Right lobe of liver (tissue), 6 donors: ENCODE measurements around the gene GPR161. TPM values are rescaled to one million over a fixed set of nuclear protein-coding genes. Genes with fewer than 3 reads are reported as not detected.
A peak's percentile ranks its signal among the peaks of the same experiment; 100 is the strongest.

Source experiments
- ATAC-seq, 4 donors: fragments of 200-7000 bp; cut with Tn5 transposase; one replicate each; pipeline ENCODE4 v1.9.1; 2020; ENCODE audit warnings: mild to moderate bottlenecking in 4 of 4, moderate library complexity in 4 of 4
- DNase-seq, 3 donors: peaks; one replicate each; pipeline ENCODE4 v3.0.0-alpha.2; 2020
- H3K27ac ChIP-seq, 3 donors: fragments of 200-600 bp; one replicate each; pipeline ENCODE4 v1.8.0; 2022
- H3K27me3 ChIP-seq, 2 donors: fragments of 200-600 bp; one replicate each; pipeline ENCODE4 v1.8.0; 2022
- H3K36me3 ChIP-seq, 4 donors: fragments of 200-600 bp; sonication (generic) in 1 of 4; one replicate each; pipeline versions ENCODE4 v1.5.1 to v1.8.0; 2017 to 2022; ENCODE audit warnings: control low read depth in 1 of 4
- H3K4me1 ChIP-seq, 4 donors: fragments of 200-600 bp; sonication (generic) in 1 of 4; one replicate each; pipeline versions ENCODE4 v1.5.1 to v1.8.0; 2017 to 2022; ENCODE audit warnings: control low read depth in 1 of 4
- H3K4me3 ChIP-seq, 3 donors: fragments of 200-600 bp; one replicate each; pipeline ENCODE4 v1.8.0; 2022
- H3K9me3 ChIP-seq, 4 donors: fragments of 200-600 bp; sonication (generic) in 1 of 4; one replicate each; pipeline versions ENCODE4 v1.5.1 to v1.8.0; 2017 to 2022; ENCODE audit warnings: control low read depth in 1 of 4
- POLR2A ChIP-seq: fragments of 450-650 bp; IDR thresholded peaks from one replicate; pipeline ENCODE4 v1.6.1; 2017; ENCODE audit warnings: antibody characterized with exemption, mild to moderate bottlenecking
- WGBS: methylation state at CpG from one replicate; pipeline ENCODE4 v1.1.6; 2018; ENCODE audit warnings: low coverage, low lambda C conversion rate; ENCODE audit not compliant: insufficient coverage; ENCODE audit errors: missing lambda C conversion rate; 5-methylcytosine and 5-hydroxymethylcytosine counted together
- intact Hi-C, 2 donors: fragments of 100-400 bp; cut with DNase I; formaldehyde crosslinking; loops; one replicate each; pipeline versions ENCODE4 v1.11.2 to v1.14.1; 2022
- total RNA-seq, 6 experiments: library from RNA; depleted of rRNA in 2 of 6; stranded (reverse); fragments of >200 nt in 2 of 6; fragmentation: NEBNext Ultra II Directional in 3 of 6; extraction: Animal tissue kit (Norgen Biotek cat#: 25700) in 3 of 6; gene quantifications; one replicate each; pipeline versions ENCODE4 v1.1.0 to v1.2.4, GENCODE V29; 2016 to 2023
- TF ChIP-seq, protein P1 (sequence below), 4 donors: fragments of 200-600 bp in 3 of 4; fragments of 450-650 bp in 1 of 4; IDR thresholded peaks; one replicate each; pipeline versions ENCODE4 v1.5.1 to v1.8.0; 2016 to 2022; ENCODE audit warnings: antibody characterized with exemption in 4 of 4, mild to moderate bottlenecking in 2 of 4
- donor health status: DM: no; HTN: yes; CAD: no.
- donor health status: DM: no; HTN: no; CAD: no.
- donor health status: DM: no; HTN: no; CAD: no.
- donor health status: DM: no; HTN: yes; CAD: no.
- donor health status: DM: no; HTN: yes; CAD: no.

GPR161 gene
- total RNA-seq, 6 experiments from 2014 or later: 0.43 to 1.4 (median 0.48) TPM

DNA sequence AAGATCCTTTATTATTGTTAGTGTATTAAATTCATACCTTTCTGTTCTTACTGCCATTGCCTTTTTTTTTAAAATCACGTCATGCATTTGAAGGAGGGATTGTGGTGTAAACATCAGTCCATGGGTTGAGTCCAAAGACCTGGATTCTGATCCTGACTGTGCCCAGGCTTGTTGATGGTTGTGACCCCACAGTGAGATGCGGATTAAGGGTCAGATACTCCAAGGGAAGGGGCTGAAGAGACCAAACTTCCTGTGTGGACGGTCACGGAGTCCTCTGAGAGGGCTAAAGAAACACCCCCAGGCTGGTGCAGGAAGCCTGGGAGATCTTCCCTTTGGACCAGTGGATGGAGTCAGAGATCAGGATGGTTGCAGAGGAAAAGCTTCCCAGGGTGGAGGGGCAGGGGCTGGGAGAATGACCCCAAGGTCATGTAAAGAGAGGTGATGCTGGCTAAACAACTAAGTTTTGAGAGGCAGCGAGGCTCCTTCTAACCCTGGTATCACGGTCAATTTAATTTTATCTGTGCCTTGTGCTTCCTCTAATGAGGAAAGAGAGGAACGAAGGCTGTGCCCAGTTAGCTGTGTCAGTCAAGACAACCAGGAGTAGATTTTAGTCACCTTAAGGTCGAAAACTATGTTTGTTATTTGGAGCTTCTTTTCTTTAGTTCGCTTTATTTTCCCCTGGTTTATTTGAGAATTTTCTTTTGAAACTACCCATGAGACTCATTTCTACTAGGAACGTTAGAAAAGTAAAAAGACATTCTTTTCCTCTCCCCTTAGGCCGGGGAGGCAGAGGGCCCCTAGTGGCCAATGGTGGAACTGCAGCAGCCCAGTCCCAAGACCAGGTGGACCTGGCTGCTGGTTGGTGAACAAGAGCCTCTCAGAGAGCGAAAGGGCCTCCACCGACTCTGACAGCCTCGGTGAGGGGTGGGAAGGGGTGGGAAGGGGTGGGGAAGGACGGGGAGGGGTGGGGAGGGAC is 8.7 kb upstream of the GPR161 start:
- TF ChIP-seq POLR2A: no peak
- TF ChIP-seq, protein P1, sequence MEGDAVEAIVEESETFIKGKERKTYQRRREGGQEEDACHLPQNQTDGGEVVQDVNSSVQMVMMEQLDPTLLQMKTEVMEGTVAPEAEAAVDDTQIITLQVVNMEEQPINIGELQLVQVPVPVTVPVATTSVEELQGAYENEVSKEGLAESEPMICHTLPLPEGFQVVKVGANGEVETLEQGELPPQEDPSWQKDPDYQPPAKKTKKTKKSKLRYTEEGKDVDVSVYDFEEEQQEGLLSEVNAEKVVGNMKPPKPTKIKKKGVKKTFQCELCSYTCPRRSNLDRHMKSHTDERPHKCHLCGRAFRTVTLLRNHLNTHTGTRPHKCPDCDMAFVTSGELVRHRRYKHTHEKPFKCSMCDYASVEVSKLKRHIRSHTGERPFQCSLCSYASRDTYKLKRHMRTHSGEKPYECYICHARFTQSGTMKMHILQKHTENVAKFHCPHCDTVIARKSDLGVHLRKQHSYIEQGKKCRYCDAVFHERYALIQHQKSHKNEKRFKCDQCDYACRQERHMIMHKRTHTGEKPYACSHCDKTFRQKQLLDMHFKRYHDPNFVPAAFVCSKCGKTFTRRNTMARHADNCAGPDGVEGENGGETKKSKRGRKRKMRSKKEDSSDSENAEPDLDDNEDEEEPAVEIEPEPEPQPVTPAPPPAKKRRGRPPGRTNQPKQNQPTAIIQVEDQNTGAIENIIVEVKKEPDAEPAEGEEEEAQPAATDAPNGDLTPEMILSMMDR (IDR thresholded peaks at IDR 0.05): peak; percentile 86 to 97 (median 90)
- 22% methylated on average over 15 of the region's 15 CpGs for WGBS

DNA sequence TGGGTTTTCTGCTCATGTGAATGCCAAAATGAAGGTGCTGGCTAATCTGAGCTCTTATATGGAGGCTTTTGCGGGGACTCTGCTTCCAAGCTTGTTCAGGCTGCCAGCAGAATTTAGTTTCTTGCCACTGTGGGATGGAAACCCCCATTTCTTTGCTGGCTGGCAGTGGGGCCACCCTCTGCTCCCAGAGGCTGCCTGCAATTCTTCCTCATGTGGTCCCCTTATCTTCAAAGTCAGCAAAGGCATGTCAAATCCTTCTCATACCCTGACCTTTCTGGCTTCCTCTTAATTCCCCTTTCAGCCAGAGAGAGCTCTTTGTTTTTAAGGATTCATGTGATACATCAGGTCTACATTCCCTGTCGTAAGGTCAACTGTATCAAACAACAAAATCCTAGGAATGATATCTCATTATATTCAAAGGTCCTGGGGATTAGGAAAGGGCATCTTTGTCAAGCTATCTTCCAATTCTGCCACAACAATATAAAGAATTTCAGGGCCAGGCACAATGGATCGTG is 5.2 kb upstream of the GPR161 start:
- ATAC-seq (no peak), DNase-seq (no peak)
- Histone ChIP-seq H3K36me3 (no peaks in the 10 kb centered on the region), H3K4me3 (no peak overlapping the region), H3K4me1 (no peaks in the 10 kb centered on the region), H3K27ac (no peak overlapping the region), H3K9me3 (no peaks in the 10 kb centered on the region), H3K27me3 (no peaks in the 10 kb centered on the region)
- TF ChIP-seq, protein P1 (IDR thresholded peaks at IDR 0.05): no peak
- TF ChIP-seq POLR2A: no peak
- intact Hi-C loops: no loop called here
- 84% methylated on average over 2 of the region's 3 CpGs for WGBS

More for the DNA sequence above, 8.7 kb upstream of the GPR161 start:
- Histone ChIP-seq H3K27me3 (no peaks in the 10 kb centered on the region), H3K27ac (no peak overlapping the region), H3K4me3 (no peak overlapping the region), H3K4me1 (no peaks in the 10 kb centered on the region), H3K9me3 (no peaks in the 10 kb centered on the region), H3K36me3 (no peaks in the 10 kb centered on the region)
- DNase-seq: peak; percentile 85 to 87 (median 85)
- peak; percentile 98 to 99 (median 98) for ATAC-seq
- intact Hi-C loops: no loop called here

DNA sequence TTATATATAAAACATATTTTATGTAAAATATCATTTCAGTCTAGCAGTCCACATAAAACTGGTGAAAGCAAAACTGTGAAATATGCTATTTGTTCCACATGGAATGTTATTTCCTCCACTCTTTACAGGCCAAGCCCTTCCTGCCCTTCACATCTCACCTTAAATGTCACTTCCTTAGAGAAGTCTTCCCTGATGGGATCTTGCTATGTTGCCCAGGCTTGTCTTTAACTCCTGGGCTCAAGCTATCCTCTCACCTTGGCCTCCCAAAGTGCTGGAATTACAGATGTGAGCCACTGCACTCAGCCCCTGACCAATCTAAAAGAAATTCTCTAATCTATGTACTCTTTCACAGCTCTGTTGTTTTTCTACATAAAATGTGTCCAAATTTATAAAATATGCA is 2.3 kb upstream of the GPR161 start:
- H3K27me3 ChIP-seq: peaks cover 0 to 10% of the 10 kb centered on the region in 2 donors
- no peak overlapping the region for H3K4me3 ChIP-seq
- H3K27ac ChIP-seq: no peak overlapping the region
- intact Hi-C loops: no loop called here
- H3K36me3 ChIP-seq: no peaks in the 10 kb centered on the region
- TF ChIP-seq POLR2A: no peak
- TF ChIP-seq, protein P1 (IDR thresholded peaks at IDR 0.05): no peak
- peaks cover 0 to 7% (median 3%) of the 10 kb centered on the region in 4 donors for H3K4me1 ChIP-seq
- DNase-seq (no peak), ATAC-seq (no peak)
- H3K9me3 ChIP-seq: no peaks in the 10 kb centered on the region

DNA sequence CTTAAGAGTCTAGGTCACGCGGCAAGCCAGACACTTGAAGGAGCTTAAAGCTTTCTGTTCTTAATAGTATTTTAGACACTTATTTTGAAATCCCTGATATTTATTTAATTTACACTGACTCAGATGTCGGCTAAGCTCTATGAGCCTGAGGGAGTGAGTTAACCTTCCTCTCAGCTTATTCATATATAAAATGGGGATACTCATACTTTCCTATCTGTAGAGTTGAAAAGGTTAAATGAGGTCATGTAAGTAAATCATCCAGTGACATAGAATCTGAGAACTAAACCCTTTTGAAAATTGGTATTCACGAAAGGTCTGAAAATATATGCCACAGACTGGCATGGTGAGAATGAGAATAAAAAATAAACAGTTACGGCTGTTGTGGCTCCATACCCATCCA is 1.4 kb upstream of the GPR161 start:
- 96% methylated on average over 5 of the region's 5 CpGs for WGBS
- intact Hi-C loops: no loop called here
- TF ChIP-seq, protein P1 (IDR thresholded peaks at IDR 0.05): no peak
- TF ChIP-seq POLR2A: no peak
- H3K4me3 ChIP-seq: no peak overlapping the region
- no peak overlapping the region for H3K27ac ChIP-seq
- no peaks in the 10 kb centered on the region for H3K9me3 ChIP-seq
- no peaks in the 10 kb centered on the region for H3K36me3 ChIP-seq
- DNase-seq (no peak), ATAC-seq (no peak)
- peaks cover 0 to 7% (median 3%) of the 10 kb centered on the region in 4 donors for H3K4me1 ChIP-seq
- peaks cover 0 to 14% of the 10 kb centered on the region in 2 donors for H3K27me3 ChIP-seq
